ENCODE results near the gene PDK3.

Gene PDK3

DNA sequence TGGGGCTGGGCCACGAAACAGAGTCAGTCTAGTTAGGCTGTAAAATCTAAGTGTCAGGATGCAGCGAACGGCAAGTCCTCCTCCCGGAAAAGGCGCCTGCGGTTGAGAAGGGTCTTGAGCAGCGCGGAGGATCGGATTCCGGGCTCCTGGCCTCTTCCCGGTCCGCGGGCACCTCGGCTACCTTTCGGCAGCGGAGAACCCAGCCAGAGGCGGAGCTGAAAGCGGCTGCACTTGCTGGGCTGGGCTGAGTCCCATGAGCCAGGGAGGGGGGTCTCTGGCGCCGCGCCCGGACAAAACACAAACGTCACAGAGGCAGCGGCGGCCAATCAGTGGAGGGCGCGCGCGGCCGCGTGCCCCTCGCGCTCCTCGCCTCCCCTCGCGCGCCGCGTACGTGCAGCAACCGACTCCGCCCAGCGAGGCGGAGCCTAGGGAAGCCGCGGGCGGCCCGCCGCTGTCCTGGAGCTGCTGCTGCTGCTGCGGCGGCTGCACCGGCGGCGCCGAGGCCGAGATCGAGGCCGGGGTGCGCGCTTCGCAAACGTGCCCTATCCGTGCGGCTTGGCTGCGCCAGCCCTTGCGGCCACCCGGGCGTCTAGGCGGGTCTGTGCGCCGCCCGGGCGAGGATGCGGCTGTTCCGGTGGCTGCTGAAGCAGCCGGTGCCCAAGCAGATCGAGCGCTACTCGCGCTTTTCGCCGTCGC is at the start of gene PDK3:
PDK3 (plus strand) TSS at position 451 of the 696 bp plus-strand sequence; CDS start at position 621, 170 bp downstream.
- DNase-seq, result peak; percentile 76

DNA sequence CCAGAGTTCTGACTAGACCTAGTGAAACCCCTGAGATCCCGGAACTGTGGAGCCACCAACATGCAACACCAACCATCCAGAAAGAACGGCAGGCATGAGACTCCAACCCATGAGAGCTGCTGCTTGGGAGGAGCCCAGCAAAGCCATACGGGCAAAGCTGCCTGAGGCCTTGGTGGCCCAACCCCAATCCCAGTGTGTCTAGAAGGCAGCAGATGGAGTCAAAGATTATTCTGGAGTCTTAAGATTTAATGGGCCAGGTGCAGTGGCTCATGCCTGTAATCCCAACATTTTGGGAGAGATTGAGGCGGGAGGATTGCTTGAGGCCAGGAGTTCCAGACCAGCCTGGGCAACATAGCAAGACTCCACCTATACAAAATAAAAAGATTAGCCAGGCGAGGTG is 49.2 kb upstream of the PDK3 start:
- DNase-seq, result no peak

DNA sequence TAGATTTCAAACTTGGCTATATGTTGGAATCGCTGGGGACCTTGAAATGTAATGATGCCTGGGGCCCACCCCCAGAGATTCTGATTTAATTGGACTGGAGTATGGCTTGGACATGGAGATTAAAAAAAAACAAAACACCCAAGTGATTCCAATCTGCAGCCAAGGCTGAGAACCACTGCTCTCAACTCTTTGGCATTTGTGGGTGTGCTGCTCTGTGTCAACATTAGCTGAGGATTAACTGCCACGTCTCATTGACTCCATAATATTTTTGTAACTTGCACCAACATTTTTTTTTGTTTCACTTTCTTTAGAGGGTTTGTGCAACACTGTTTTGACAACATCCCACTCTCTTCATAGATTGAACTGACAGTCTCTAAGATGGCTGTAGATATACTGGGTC is 41.1 kb upstream of the PDK3 start:
- no peak for DNase-seq

DNA sequence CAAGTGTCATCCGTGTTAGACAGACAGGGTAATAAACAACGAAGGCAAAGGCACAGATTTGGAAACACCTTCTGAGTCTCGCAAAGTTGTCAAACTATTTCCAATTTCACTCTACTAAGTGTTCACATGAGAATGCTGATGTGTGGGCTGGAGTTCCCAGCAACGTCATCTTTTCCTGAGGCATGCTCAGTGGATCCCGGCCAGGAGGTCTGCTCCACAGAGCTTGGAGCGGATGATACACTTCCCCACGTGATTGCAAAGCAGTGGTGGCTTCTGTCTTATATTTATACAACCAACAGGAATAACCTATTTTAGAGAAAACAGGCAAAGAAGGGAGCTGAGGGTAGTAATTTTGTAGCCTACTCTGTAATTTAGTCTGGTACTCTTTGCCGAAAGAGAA is 40.1 kb upstream of the PDK3 start:
- no peak for DNase-seq

DNA sequence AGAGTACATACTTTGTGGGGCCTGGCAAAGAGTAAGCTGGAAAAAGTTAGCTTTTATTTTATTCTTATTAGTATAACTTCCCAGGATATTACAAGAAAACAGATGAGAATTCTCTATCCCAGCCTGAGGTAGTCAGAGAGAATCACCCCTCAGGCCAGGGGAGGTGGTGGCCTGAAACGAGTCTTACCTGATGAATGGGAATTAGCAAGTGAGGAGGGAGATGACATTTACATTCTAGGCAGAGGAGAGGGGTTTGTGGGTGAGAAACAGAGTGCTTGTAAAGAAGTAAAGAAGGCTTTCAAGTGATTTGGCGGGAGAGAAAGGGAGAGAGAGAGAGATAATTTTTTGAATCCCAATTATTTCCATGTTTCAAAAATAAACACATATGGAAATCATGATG is 39.3 kb upstream of the PDK3 start:
- no peak for DNase-seq

DNA sequence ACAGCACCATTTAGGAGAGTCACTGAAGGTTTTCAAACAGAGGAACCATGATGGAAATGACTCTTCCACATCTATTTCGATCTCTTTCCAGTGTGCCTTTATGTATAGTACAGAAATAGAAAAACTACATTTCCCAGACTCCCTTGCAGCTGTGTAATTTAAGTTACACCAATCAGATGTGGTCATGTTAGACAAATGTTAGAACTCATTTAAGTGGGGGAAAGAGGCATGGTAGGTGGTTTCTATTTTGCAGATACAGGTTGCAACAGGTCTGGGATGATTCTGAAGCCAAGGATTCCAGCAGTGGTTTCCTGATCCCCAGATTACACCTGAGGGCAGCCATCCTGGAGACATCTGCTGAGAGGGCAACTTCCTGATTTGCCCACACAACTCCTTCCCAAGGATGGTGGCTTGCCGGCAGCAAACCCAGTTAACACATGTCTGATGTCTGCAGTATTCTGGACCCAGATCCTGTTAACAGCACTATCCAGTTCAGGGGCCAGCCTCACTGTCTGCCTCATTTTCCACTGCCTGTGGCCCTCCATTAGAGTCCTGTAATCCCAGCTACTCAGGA is 38.7 kb upstream of the PDK3 start:
- peak; percentile 3 for DNase-seq

DNA sequence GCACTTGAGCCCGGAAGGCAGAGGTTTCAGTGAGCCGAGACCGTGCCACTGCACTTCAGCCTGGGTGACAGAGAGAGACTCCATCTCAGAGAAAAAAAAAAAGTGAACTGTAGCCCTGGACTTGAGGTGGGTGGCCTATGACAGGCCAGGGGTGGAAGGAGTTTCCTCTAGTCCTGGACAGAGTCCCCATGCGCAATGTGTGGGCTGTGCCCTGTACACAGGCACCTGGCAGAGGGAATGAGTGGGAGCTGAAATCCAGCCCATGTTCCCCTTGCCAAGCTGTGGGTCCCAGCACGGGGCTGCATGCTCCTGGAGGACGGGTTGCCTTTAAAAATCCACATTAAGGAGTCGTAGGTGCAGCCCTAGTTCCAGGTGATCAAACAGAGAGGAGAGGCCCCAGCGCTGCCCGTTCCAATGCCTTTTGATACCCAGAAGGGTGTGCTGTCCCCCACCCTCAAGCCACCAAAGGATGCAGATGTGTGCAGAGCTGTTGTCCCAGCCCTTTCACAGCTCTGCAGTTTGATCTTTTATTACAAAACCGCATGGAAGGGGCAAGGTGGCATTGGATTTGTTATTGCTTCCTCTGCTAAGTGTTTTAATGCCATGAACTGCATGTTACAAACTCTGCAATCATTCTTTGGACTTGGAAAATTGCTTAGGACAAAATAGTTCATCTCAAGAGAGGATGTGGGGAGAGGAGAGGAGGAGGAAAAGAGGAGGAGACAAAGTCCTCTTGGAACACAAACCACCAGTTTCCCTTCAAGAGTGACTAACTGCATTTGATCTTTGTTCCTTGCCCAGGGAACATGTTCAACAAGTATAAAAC is 38.0 kb upstream of the PDK3 start:
- DNase-seq, result no peak

DNA sequence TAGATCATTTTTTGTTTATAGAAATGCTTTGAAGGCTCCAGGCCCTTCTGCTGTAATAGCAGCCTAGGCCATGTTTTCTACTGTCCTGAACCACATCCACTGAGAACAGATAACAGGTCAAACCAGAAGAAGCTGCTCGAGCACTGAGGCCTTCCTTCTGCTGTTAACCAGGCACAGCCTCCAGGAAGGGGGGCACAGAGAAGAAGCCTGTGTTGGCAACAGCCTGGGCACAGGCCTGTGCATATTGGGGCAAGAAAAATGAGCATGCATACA is 37.4 kb upstream of the PDK3 start:
- no peak for DNase-seq

DNA sequence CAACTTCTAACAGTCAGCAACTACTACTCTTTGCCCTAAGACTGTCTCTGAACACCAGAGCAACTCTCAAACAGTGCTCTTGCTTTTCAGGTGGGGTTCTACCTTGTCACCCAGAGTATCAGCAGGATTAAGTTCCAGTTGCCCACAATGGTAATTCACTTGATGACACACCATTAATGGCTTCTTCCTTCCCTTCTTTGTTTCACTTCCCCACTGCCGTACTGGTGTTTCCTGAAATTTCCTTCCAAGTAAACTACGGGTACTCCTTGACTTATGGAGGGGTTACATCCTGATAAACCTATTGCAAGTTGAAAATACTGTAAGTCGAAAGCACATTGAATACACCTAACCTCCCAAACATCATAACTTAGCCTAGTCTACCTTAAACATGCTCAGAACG is 36.6 kb upstream of the PDK3 start:
- no peak for DNase-seq

DNA sequence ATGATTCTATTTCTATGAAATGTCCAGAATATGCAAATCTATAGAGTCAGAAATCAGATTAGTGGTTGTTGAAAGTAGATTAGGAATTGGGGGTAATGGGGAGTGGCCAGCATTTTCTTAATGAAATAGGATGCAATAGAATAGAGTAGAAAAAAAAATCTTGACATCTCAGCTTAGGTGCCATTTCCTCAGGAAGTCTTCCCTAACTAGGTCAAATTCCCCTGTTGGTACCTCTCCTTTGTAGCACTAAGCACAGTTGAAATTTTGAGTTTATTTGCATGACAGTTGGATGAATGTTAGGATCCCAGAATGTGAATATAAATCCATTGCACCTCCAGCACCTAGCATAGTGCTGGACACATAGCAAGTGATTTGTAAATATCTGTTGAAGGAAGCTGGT is 30.0 kb upstream of the PDK3 start:
- DNase-seq, result no peak

DNA sequence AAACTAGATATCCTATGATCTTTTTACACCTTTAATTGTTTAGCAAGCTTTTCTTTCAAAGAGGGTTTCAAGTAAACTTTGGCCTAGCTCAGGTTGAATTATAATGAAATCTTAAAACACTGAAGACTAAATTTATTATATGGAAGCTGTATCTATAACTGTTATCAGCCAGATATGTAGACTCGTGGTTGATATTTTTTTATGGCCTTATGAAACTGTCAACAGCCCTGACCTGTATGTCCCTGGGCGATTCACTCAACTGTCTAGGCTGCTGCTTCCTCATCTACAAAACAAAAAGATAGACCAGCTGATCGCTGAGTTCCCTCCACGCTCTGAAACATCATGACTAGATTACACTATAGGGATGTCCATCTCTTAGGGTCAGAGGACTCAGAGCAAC is 21.2 kb upstream of the PDK3 start:
- DNase-seq, result no peak

DNA sequence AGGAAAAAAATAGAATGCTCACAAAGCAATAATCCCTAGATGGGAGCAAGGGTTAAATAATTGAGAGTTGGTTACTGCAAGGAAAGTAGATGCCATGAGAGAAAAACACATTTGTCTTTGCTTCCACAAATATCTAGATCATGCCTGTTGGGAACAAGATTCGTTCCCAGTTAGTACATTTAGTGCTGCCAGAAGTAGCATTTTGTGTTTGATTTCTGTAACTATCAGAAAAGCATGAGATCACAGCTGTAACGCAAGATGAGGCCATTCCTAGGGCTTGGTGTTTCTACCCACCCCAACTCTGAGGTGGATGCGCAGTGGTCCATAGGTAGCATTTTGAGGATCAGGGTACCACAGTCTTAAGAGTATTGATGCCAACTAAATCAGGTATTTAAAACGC is 20.4 kb upstream of the PDK3 start:
- DNase-seq, result no peak

DNA sequence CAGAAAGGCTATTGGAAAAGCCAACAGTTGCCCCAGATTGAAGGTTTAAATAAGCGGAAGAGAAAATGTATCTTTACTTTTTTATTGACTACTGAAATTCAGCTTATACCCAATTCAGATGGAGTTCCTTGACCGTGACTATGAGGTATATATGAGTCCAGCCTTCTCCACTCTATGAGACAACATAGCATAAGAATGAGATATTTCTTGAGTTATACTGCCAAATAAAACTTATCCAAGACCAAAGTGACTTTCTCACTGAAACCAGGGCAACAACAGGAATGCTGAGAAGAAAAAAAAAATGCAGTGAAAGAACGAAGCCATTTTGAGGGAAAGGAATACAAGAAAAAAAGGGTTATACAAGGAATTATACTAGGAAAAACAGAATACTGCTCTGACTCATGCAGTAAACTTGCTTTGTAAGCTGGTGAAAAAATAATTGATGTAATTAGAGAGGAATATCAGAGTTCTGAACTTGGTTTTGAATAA is 16.3 kb upstream of the PDK3 start:
- DNase-seq, result no peak

DNA sequence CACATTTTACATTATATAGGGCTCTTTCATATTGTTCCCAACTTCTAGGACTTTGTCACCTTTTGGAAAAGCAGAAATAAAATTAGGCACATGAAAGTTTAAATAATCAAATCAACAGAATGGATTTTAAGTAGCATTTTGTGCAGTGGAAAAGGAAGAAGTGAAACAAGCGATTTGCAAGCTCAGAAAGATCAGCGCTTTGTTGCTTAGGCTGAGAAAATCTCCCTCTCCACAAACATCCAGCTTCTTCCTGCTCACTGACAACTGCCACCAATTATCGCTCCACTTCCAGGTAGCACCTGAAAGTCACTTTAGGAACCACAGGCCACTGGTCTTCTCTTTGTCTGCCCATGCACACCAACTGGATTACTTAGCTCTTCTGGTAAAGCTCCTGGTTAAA is 2.0 kb upstream of the PDK3 start:
- DNase-seq, result no peak

DNA sequence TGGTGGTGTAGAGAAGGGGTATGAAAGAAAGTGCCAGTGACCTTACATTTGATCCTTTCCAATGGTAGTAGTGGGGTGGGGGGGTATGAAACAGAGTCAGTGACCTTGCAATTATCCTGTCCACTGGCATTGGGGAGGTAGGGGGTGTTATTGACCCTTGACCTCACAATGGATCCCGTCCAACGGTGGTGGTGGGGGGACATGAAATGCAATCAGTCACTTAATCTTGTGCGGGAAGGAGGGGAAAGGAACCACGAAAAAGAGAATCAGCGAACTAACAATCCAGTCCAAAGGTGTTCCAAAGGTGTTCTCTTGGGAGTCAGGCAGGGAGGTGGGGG is 619 bp upstream of the PDK3 start:
- DNase-seq, result no peak

DNA sequence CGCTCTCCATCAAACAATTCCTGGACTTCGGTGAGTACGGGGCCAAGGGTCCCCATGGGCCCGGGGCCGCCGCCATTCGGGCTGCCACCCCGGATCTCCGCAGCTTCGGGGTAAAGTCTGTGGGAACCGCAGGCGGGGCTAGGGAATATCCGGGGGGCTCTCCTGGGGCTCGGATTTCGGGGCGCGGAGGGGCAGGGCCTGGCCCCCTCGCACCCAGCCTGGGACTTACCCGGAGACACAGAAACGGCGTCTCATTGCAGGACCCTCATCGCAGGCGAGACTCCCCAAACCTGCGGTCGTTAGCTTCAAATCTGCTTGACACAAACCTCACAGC is 413 bp downstream of the PDK3 start:
- no peak for DNase-seq

DNA sequence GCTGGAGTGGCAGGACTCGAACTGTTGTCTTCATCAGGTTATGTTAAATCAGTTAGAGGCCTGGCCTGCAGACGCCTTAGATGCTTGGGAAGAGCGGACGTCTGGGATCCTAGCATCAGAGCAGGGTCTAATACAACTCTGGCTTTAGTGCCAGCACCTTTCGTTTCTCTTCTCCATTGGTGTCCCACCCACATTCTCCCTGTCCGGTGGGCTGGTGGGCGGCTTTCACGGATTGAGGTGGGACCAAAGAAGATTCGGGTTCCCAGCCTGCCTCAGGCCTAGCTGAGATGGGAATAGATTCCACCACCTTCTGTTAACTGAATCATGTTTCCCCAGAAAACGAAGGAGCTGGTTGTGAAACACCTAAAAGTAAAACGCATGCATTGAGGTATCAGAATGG is 939 bp downstream of the PDK3 start:
- DNase-seq, result no peak

DNA sequence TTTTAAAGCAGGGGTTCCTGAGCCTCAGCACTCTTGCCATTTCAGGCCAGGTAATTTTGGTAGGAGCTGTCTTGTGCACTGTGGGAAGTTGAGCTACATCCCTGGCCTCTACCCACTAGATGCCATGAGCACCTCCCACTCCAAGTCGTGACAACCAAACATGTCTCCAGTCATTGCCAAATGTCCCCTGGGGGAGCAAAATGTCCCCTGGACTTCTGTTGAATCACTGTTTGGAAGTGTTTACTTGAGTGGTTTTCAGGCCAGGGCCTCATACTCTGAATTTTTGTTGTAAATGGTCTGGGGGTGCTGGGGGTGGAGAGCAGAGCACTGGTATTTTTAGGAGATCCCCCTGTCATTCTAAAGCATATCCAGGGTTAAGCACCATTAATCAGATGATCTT is 3.2 kb downstream of the PDK3 start:
- DNase-seq, result no peak

DNA sequence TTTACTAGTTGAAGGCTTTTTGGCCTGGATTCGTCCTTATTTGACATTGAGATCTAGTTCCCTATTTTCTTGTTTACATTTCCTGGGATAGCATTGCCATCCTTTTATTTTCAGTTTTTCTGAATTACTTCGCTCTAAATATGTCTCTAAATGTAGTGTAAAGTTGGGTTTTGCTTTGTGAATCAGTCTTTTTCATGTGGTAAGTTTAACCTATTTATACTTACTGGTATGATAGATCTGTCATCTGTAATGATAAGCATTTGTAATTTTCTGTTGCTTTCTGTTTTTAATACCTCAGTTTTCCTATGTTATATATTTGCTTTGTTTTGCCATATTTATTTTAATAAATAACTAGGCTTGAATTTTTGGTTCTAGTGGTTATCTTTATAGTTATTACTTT is 6.7 kb downstream of the PDK3 start:
- DNase-seq, result no peak

DNA sequence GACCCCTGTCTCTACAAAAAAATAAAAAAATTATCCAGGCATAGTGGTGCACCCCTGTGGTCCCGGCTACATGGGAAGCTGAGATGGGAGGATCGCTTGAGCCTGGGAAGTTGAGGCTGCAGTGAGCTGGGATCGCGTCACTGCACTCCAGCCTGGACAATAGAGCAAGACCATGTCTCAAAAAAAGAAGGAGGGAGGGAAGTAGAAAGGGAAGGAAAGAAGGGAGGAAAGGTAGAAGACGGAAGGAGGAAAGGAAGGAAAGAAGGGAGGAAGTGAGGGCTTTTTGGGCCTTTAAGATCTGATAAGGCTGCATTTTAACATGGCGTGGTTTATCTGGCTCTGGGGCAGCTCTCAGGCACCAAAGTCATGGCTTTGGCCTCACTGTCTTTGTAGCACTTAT is 10.4 kb downstream of the PDK3 start:
- no peak for DNase-seq

DNA sequence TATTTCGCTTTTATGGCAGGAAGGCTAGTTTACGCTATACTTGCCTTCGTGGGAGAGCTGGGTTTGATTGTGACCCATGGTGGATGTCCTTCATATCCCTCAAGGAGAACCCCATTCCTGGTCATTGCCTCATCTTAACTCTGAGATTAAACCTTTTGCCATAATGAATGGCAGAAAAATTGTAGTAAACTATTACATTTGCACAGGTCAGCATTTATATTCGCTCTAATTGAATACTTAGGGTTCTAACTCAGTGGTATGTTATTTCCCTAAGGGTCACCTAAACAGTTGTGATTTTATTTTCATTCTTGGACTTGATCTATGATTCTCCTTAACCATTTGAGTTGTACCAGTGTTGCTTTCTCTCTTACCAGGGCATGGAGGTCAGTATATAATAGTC is 13.4 kb downstream of the PDK3 start:
- no peak for DNase-seq

DNA sequence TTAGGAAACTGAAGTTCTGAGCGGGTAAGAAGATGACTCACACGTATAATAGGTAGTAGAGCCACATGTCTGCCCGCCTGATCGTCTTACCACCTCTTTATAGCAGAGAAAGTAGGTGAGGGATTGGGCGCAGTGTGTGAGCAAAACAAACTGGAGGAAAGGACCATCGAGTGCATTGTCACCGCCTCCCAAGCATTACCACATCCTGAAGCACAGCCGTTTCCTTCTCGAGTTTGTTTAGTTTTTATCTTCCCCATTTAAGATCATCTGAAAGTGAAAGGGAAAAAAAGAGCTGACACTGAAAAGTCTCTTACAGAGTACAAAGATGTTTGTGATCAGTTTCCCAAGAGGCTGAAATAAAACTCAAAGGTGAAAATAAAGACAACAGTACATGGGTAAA is 14.8 kb downstream of the PDK3 start:
- peak; percentile 82 for DNase-seq

DNA sequence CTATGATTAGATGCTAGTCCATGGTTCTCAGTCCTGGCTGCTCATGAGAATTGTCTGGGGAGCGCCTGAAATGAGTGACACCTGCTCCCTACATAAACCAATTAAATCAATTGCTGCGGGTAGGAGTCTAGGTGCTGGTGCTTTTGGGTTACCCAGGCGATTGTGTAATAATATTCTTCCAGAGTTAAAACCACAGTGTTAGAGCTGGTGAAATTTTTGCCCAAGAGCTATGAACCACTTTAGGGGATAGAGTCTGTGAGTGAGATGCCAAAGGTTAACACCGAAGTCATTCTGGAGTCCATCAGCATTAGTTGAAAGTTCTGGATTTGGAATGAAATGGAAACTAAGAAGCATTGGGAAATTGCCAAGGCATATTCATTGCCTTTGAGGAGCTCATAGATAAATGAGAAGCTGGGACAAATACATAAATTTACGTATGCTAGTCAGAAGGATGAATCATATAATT is 15.3 kb downstream of the PDK3 start:
- no peak for DNase-seq

DNA sequence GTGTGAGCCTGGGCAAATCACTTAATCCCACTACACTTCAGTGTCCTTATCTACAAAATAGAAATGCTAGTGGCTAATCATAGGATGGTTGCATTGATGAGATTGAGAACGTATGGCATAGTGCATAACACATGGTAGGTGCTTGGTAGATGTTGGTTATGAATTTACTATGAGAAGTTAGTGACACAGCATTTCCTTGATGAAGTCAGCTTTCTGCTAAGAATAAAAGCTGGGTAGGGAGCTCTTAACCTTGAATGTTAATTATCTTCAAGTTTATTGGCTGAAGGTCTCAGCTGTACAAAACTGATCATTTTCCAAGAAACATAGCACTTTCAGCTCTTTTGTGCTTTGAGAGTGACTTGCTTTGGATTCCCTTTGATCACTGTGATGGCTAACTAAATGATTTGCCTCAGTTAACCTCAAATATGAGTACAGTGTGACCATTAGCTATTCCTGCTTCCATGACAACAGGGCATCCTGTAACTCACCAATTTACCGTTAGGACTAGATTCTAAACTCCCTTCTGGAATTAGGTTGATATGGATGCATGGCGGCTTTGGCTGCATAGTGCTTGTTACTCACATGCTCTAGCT is 17.8 kb downstream of the PDK3 start:
- no peak for DNase-seq
